Astrocyte (in vitro differentiated cells and primary cell): ENCODE data around the gene CALHM2. TPM values are rescaled to one million over a fixed set of nuclear protein-coding genes. Genes with fewer than 3 reads are reported as not detected.
"Not testable (repeated sequence)": the region's sequence is repeated elsewhere in the genome, so short reads cannot be mapped to it uniquely, and the experiment has no call there.

Experiments
- DNase-seq: peaks from one replicate; pipeline ENCODE4 v3.0.0-alpha.2; 2010; ENCODE audit warnings: low read depth
- FAIRE-seq: peaks from 2 replicates; lab custom pipeline; 2011; peaks lifted over from hg19 to GRCh38; lab: Jason Lieb, UNC
- H2AFZ ChIP-seq: 2 replicates; pipeline ENCODE4 v1.6.0; 2012; ENCODE audit warnings: low read depth, low read length, inconsistent platforms
- H3K27ac ChIP-seq: 2 replicates; pipeline ENCODE4 v1.5.1; 2011; ENCODE audit warnings: low read depth, low read length, inconsistent platforms
- H3K27me3 ChIP-seq: 2 replicates; pipeline ENCODE4 v1.6.0; 2011; ENCODE audit warnings: low read length, inconsistent platforms; ENCODE audit not compliant: insufficient read depth
- H3K36me3 ChIP-seq: 2 replicates; pipeline ENCODE4 v1.5.1; 2011; ENCODE audit warnings: low read length, inconsistent platforms; ENCODE audit not compliant: insufficient read depth
- H3K4me1 ChIP-seq: 2 replicates; pipeline ENCODE4 v1.5.1; 2011; ENCODE audit warnings: low read length, inconsistent platforms; ENCODE audit not compliant: insufficient read depth
- H3K4me2 ChIP-seq: 2 replicates; pipeline ENCODE4 v1.6.0; 2012; ENCODE audit warnings: low read length, inconsistent platforms
- H3K4me3 ChIP-seq: 2 replicates; pipeline ENCODE4 v1.5.1; 2011; ENCODE audit warnings: low read depth, mild to moderate bottlenecking, low read length, inconsistent platforms; ENCODE audit not compliant: insufficient read depth
- H3K79me2 ChIP-seq: 2 replicates; pipeline ENCODE4 v1.6.0; 2012; ENCODE audit warnings: mild to moderate bottlenecking, low read length, inconsistent platforms; ENCODE audit not compliant: insufficient read depth
- H3K9ac ChIP-seq: 2 replicates; pipeline ENCODE4 v1.6.0; 2012; ENCODE audit warnings: mild to moderate bottlenecking, low read length, inconsistent platforms
- H3K9me3 ChIP-seq: 2 replicates; pipeline ENCODE4 v1.5.1; 2012; ENCODE audit warnings: low read depth, mild to moderate bottlenecking, low read length, inconsistent platforms; ENCODE audit not compliant: insufficient read depth
- H4K20me1 ChIP-seq: 2 replicates; pipeline ENCODE4 v1.6.0; 2012; ENCODE audit warnings: low read length, inconsistent platforms; ENCODE audit not compliant: insufficient read depth
- H3K27ac Mint-ChIP-seq: one replicate; pipeline ENCODE4 v1.8.0; 2021; ENCODE audit warnings: mild to moderate bottlenecking, mixed read lengths; ENCODE audit not compliant: unreplicated experiment
- H3K27me3 Mint-ChIP-seq: one replicate; pipeline ENCODE4 v1.8.0; 2021; ENCODE audit warnings: low read depth, mixed read lengths; ENCODE audit not compliant: unreplicated experiment
- H3K36me3 Mint-ChIP-seq: one replicate; pipeline ENCODE4 v1.8.0; 2021; ENCODE audit warnings: low read depth, mixed read lengths; ENCODE audit not compliant: unreplicated experiment
- H3K4me1 Mint-ChIP-seq: one replicate; pipeline ENCODE4 v1.8.0; 2021; ENCODE audit warnings: low read depth, mixed read lengths; ENCODE audit not compliant: unreplicated experiment
- H3K4me3 Mint-ChIP-seq: one replicate; pipeline ENCODE4 v1.8.0; 2021; ENCODE audit warnings: mild to moderate bottlenecking, moderate library complexity, mixed read lengths; ENCODE audit not compliant: unreplicated experiment
- H3K9me3 Mint-ChIP-seq: one replicate; pipeline ENCODE4 v1.8.0; 2021; ENCODE audit warnings: mild to moderate bottlenecking, mixed read lengths; ENCODE audit not compliant: unreplicated experiment
- CTCF ChIP-seq: IDR thresholded peaks from 2 replicates; pipeline ENCODE4 v1.5.1; 2011; ENCODE audit warnings: low read depth, mild to moderate bottlenecking, inconsistent platforms, low read length, moderate library complexity; ENCODE audit not compliant: insufficient read depth
- EZH2 ChIP-seq: IDR thresholded peaks from 2 replicates; pipeline ENCODE4 v1.6.1; 2012; ENCODE audit warnings: mild to moderate bottlenecking, low read length, inconsistent platforms; ENCODE audit not compliant: insufficient read depth
- total RNA-seq: library from RNA; stranded (reverse); gene quantifications from 2 replicates; pipeline ENCODE4 v1.2.1, GENCODE V29; 2021

CALHM2 gene
- total RNA-seq, 1 donor from 2014 or later, result 1.2 TPM

- Histone ChIP-seq H3K27me3 (peaks cover 39% of the 10 kb centered on the region), H3K36me3 (no peaks in the 10 kb centered on the region), H4K20me1 (peaks cover 17% of the 10 kb centered on the region), H3K4me2 (no peak overlapping the region), H2AFZ (no peak overlapping the region), H3K27ac (no peak overlapping the region), H3K9me3 (no peaks in the 10 kb centered on the region), H3K4me3 (no peak overlapping the region), H3K79me2 (no peaks in the 10 kb centered on the region), H3K4me1 (peaks cover 8% of the 10 kb centered on the region), H3K9ac (no peak overlapping the region)
- peaks cover 4% of the 10 kb centered on the region for H3K9me3 Mint-ChIP-seq
- peaks cover 15% of the 10 kb centered on the region for H3K4me1 Mint-ChIP-seq
- peaks cover 24% of the 10 kb centered on the region for H3K27me3 Mint-ChIP-seq
- FAIRE-seq (no peak), DNase-seq (no peak)
- no peak overlapping the region for H3K27ac Mint-ChIP-seq
- no peak overlapping the region for H3K4me3 Mint-ChIP-seq
- H3K36me3 Mint-ChIP-seq, result no peaks in the 10 kb centered on the region
- TF ChIP-seq CTCF, result no peak
- TF ChIP-seq EZH2, result no peak
Measured at GRCh38 chr10:103487410-103487708, 35.2 kb upstream of the CALHM2 start.

- H3K4me2 ChIP-seq, FAIRE-seq, H3K27ac Mint-ChIP-seq, H3K4me1 ChIP-seq, H3K9ac ChIP-seq, H2AFZ ChIP-seq, H3K9me3 Mint-ChIP-seq, H3K4me3 Mint-ChIP-seq, H3K27ac ChIP-seq, H3K79me2 ChIP-seq, H3K9me3 ChIP-seq, DNase-seq, H3K4me3 ChIP-seq, H3K36me3 ChIP-seq, H3K36me3 Mint-ChIP-seq: not testable (repeated sequence)
- Mint-ChIP-seq H3K4me1 (peaks cover 11% of the 10 kb centered on the region), H3K27me3 (peaks cover 24% of the 10 kb centered on the region)
- peaks cover 39% of the 10 kb centered on the region for H3K27me3 ChIP-seq
- H4K20me1 ChIP-seq, result peaks cover 13% of the 10 kb centered on the region
Measured at GRCh38 chr10:103486635-103487409, 34.7 kb upstream of the CALHM2 start.

GRCh38 chr10:103481974-103482531, 29.9 kb upstream of the CALHM2 start:
- peak; percentile 83 for FAIRE-seq
- Histone ChIP-seq H3K27ac (no peak overlapping the region), H3K4me2 (no peak overlapping the region), H4K20me1 (no peaks in the 10 kb centered on the region), H3K4me1 (no peaks in the 10 kb centered on the region), H3K27me3 (peaks cover 21% of the 10 kb centered on the region), H3K9me3 (no peaks in the 10 kb centered on the region), H3K79me2 (no peaks in the 10 kb centered on the region), H3K4me3 (no peak overlapping the region), H2AFZ (no peak overlapping the region), H3K36me3 (no peaks in the 10 kb centered on the region), H3K9ac (no peak overlapping the region)
- Mint-ChIP-seq H3K27ac (no peak overlapping the region), H3K4me1 (no peaks in the 10 kb centered on the region), H3K36me3 (no peaks in the 10 kb centered on the region), H3K4me3 (no peak overlapping the region), H3K27me3 (peaks cover 12% of the 10 kb centered on the region), H3K9me3 (no peaks in the 10 kb centered on the region)
- peak; percentile 36 for DNase-seq
- TF ChIP-seq EZH2 (no peak), CTCF (peak; percentile 71)
